ENCODE data around the gene PODXL2. TPM values are rescaled to one million over a fixed set of nuclear protein-coding genes. Genes with fewer than 3 reads are reported as not detected.

PODXL2 gene
- total RNA-seq, 1 experiment from 2014 or later, result 15.3 TPM

DNA sequence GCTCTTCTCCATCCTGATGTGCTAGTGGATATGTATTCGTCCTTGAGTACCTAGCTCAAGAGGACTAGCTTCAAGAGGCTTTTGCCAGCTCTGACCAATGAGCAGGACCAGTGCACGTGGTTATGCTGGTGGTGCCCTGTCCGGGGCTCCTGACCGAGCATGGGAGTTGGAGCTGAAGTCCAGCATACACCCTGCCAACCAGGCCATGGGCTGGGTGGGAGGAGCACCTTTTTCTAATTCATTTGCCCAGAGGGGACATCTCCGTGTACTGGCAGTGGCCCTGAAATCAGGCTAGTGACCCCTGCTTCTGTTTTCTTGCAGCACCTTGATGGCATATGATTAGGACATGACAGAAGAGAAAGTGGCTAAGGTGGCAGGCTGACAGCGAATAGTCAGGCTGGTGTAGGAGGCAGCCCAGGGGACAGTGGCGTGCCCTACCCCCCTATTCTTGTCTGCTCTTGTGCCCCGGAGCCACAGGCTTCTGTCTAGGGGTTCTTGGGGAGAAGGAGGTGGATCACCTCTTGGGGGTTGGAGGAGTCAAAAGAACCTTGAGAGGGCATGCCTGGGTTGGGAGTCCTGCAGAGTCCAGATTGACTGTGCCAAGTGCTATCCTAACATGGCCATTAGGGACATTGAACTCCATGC is 16.5 kb downstream of the PODXL2 start:
- CTCF ChIA-PET, result no interaction called here

DNA sequence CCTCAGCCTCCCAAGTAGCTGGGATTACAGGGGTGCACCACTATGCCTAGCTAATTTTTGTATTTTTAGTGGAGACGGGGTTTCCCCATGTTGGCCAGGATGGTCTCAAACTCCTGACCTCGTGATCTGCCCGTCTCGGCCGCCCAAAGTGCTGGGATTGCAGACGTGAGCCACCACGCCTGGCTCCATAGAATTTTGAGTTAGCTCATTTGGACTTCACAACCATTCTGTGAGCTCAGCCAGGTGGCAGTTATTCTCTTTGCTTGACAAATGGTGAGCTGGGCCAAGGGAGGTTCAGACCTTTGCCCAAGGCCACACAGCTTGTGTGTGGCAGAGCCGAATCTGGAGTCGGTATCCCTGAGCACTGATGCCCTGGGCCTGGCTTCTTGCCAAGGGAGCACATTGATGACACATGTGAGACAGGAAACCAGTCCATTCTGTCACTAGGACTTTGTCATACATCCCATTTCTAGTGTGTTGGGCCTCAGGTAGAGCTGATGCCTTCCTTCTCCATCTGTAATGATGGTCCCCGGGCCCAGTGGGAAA is 17.6 kb downstream of the PODXL2 start:
- intact Hi-C loops (cut with micrococcal nuclease; ENCODE audit: unreplicated experiment) (no loop called here), in situ Hi-C loops (cut with HindIII; ENCODE audit: low pct_unique_long_range_greater_than_20kb, low sequenced_read_pairs) (no loop called here)
- H3K27ac ChIP-seq (ENCODE audit: low read length), result no peak overlapping the region
- no peaks in the 10 kb centered on the region for H3K27me3 ChIP-seq (ENCODE audit: control insufficient read depth, insufficient read depth, low read length)
- H3K4me1 ChIP-seq (ENCODE audit: control insufficient read depth, insufficient read depth, low read length), result no peaks in the 10 kb centered on the region
- no peak overlapping the region for H3K4me3 ChIP-seq (ENCODE audit: low read depth in 2 of 2, low read length in 2 of 2)
- no TSS peak for BruUV-seq (replicated peaks)
- H3K9me3 ChIP-seq (ENCODE audit: control insufficient read depth, insufficient read depth, low read depth, low read length), result no peaks in the 10 kb centered on the region
- ChIA-PET CTCF (no interaction called here), POLR2A (interaction anchor here (0.5 to 0.7 kb wide), 3 partner anchors 22 to 1154 kb away, joined by 3 to 7 read pairs (median 3); no protein-coding TSS in a partner anchor)
- no peak for ATAC-seq
- no peak for DNase-seq (ENCODE audit: low read depth, low spot score)
- no peaks in the 10 kb centered on the region for H3K36me3 ChIP-seq (ENCODE audit: control insufficient read depth, insufficient read depth, low read length)
- no peak for TF ChIP-seq TCF7L2 (IDR thresholded peaks at IDR 0.05; ENCODE audit: low read depth, low read length)
- TF ChIP-seq, protein P1, sequence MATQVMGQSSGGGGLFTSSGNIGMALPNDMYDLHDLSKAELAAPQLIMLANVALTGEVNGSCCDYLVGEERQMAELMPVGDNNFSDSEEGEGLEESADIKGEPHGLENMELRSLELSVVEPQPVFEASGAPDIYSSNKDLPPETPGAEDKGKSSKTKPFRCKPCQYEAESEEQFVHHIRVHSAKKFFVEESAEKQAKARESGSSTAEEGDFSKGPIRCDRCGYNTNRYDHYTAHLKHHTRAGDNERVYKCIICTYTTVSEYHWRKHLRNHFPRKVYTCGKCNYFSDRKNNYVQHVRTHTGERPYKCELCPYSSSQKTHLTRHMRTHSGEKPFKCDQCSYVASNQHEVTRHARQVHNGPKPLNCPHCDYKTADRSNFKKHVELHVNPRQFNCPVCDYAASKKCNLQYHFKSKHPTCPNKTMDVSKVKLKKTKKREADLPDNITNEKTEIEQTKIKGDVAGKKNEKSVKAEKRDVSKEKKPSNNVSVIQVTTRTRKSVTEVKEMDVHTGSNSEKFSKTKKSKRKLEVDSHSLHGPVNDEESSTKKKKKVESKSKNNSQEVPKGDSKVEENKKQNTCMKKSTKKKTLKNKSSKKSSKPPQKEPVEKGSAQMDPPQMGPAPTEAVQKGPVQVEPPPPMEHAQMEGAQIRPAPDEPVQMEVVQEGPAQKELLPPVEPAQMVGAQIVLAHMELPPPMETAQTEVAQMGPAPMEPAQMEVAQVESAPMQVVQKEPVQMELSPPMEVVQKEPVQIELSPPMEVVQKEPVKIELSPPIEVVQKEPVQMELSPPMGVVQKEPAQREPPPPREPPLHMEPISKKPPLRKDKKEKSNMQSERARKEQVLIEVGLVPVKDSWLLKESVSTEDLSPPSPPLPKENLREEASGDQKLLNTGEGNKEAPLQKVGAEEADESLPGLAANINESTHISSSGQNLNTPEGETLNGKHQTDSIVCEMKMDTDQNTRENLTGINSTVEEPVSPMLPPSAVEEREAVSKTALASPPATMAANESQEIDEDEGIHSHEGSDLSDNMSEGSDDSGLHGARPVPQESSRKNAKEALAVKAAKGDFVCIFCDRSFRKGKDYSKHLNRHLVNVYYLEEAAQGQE (IDR thresholded peaks at IDR 0.05; ENCODE audit: insufficient read depth in 1 of 2, low read depth in 2 of 2, low read length in 1 of 2), result no peak
- no peak for TF ChIP-seq SIN3A (IDR thresholded peaks at IDR 0.05; ENCODE audit: borderline replicate concordance, insufficient read depth, low read depth, low read length)
- TF ChIP-seq, protein P2, sequence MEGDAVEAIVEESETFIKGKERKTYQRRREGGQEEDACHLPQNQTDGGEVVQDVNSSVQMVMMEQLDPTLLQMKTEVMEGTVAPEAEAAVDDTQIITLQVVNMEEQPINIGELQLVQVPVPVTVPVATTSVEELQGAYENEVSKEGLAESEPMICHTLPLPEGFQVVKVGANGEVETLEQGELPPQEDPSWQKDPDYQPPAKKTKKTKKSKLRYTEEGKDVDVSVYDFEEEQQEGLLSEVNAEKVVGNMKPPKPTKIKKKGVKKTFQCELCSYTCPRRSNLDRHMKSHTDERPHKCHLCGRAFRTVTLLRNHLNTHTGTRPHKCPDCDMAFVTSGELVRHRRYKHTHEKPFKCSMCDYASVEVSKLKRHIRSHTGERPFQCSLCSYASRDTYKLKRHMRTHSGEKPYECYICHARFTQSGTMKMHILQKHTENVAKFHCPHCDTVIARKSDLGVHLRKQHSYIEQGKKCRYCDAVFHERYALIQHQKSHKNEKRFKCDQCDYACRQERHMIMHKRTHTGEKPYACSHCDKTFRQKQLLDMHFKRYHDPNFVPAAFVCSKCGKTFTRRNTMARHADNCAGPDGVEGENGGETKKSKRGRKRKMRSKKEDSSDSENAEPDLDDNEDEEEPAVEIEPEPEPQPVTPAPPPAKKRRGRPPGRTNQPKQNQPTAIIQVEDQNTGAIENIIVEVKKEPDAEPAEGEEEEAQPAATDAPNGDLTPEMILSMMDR (IDR thresholded peaks at IDR 0.05), result no peak
- no peak for TF ChIP-seq POLR2AphosphoS5 (IDR thresholded peaks at IDR 0.05; ENCODE audit: low read depth, low read length)

More for the DNA sequence above, 16.5 kb downstream of the PODXL2 start:
- Histone ChIP-seq H3K4me1 (ENCODE audit: control insufficient read depth, insufficient read depth, low read length) (no peaks in the 10 kb centered on the region), H3K36me3 (ENCODE audit: control insufficient read depth, insufficient read depth, low read length) (no peaks in the 10 kb centered on the region), H3K27me3 (ENCODE audit: control insufficient read depth, insufficient read depth, low read length) (no peaks in the 10 kb centered on the region), H3K9me3 (ENCODE audit: control insufficient read depth, insufficient read depth, low read depth, low read length) (no peaks in the 10 kb centered on the region), H3K27ac (ENCODE audit: low read length) (no peak overlapping the region), H3K4me3 (ENCODE audit: low read depth in 2 of 2, low read length in 2 of 2) (no peak overlapping the region)
- in situ Hi-C loops (cut with HindIII; ENCODE audit: low pct_unique_long_range_greater_than_20kb, low sequenced_read_pairs), result no loop called here
- no TSS peak for BruUV-seq (replicated peaks)
- DNase-seq (ENCODE audit: low read depth, low spot score) (no peak), ATAC-seq (no peak)
- no peak for TF ChIP-seq TCF7L2 (IDR thresholded peaks at IDR 0.05; ENCODE audit: low read depth, low read length)
- TF ChIP-seq, protein P2 (IDR thresholded peaks at IDR 0.05), result no peak
- TF ChIP-seq SIN3A (IDR thresholded peaks at IDR 0.05; ENCODE audit: borderline replicate concordance, insufficient read depth, low read depth, low read length), result no peak
- TF ChIP-seq, protein P1 (IDR thresholded peaks at IDR 0.05; ENCODE audit: insufficient read depth in 1 of 2, low read depth in 2 of 2, low read length in 1 of 2), result no peak
- no peak for TF ChIP-seq POLR2AphosphoS5 (IDR thresholded peaks at IDR 0.05; ENCODE audit: low read depth, low read length)
- intact Hi-C loops (cut with micrococcal nuclease; ENCODE audit: unreplicated experiment), result no loop called here
- POLR2A ChIA-PET, result interaction anchor here (0.7 kb wide), 1 partner anchor 386 kb away, joined by 3 read pairs; no protein-coding TSS in a partner anchor

Data from Panc1 (cell line).